Aorta (tissue), 5 donors: ENCODE results near the gene DNM2. TPM values are rescaled to one million over a fixed set of nuclear protein-coding genes. Genes with fewer than 3 reads are reported as not detected.

ENCODE experiments used
- ATAC-seq: fragments of 200-7000 bp; cut with Tn5 transposase; one replicate; pipeline ENCODE4 v1.9.1; 2022; ENCODE audit warnings: moderate library complexity; ENCODE audit not compliant: low FRiP score
- DNase-seq, 2 donors: peaks; one replicate each; pipeline ENCODE4 v3.0.0-alpha.2; 2020
- H3K27ac ChIP-seq, 2 donors: one replicate each; pipeline ENCODE4 v1.5.1; 2013; ENCODE audit warnings: low read length in 2 of 2, mild to moderate bottlenecking in 2 of 2, moderate library complexity in 2 of 2, control low read depth in 1 of 2, inconsistent platforms in 1 of 2, low read depth in 1 of 2
- H3K27me3 ChIP-seq, 2 donors: one replicate each; pipeline ENCODE4 v1.6.1; 2013; ENCODE audit warnings: control low read depth in 1 of 2, low read length in 1 of 2, mild to moderate bottlenecking in 1 of 2, moderate library complexity in 1 of 2; ENCODE audit not compliant: insufficient read depth in 2 of 2, control insufficient read depth in 1 of 2
- H3K36me3 ChIP-seq, 2 donors: one replicate each; pipeline ENCODE4 v1.6.1; 2013; ENCODE audit warnings: control low read depth in 1 of 2, low read length in 1 of 2, mild to moderate bottlenecking in 1 of 2; ENCODE audit not compliant: insufficient read depth in 2 of 2, control insufficient read depth in 1 of 2
- H3K4me1 ChIP-seq, 2 donors: one replicate each; pipeline ENCODE4 v1.6.1; 2013; ENCODE audit warnings: low read length in 2 of 2, control low read depth in 1 of 2, mild to moderate bottlenecking in 1 of 2, moderate library complexity in 1 of 2; ENCODE audit not compliant: insufficient read depth in 2 of 2, control insufficient read depth in 1 of 2
- H3K4me3 ChIP-seq, 2 donors: one replicate each; pipeline ENCODE4 v1.5.1; 2013; ENCODE audit warnings: low read length in 2 of 2, control low read depth in 1 of 2, mild to moderate bottlenecking in 1 of 2
- H3K9me3 ChIP-seq: one replicate; pipeline ENCODE4 v1.6.1; 2013; ENCODE audit warnings: mild to moderate bottlenecking, low read length; ENCODE audit not compliant: control insufficient read depth
- WGBS, 2 donors: extraction: QIAGEN DNeasy Blood & Tissue Kit; methylation state at CpG; one replicate each; pipeline ENCODE4 v1.1.7; 2013; 5-methylcytosine and 5-hydroxymethylcytosine counted together
- intact Hi-C, 2 donors: fragments of 100-400 bp; cut with DNase I; formaldehyde crosslinking; loops; one replicate each; pipeline versions ENCODE4 v1.14.2 to v1.15.0; 2022
- polyA plus RNA-seq, 2 donors: library from polyadenylated mRNA; stranded (reverse); fragments of 200-250 nt; gene quantifications; one replicate each; pipeline ENCODE4 v1.2.3, GENCODE V29; 2013
- total RNA-seq, 2 donors: library from RNA; stranded (reverse); fragmentation: NEBNext Ultra II Directional; extraction: Animal tissue kit (Norgen Biotek cat#: 25700); gene quantifications; one replicate each; pipeline ENCODE4 v1.2.1, GENCODE V29; 2021
- donor health status: healthy with polysubstance abuse.
- donor health status: Bipolar disorder and iron deficiency.
- donor health status: DM: no; HTN: no; CAD: no.
- donor health status: DM: no; HTN: no; CAD: no.
- donor health status: DM: yes; HTN: yes; CAD: no.

Gene DNM2
- total and polyA plus RNA-seq, 4 donors = 51.7 to 160 (median 104) TPM

- no peak for ATAC-seq
- no peak overlapping the region for H3K27ac ChIP-seq
- no peak overlapping the region for H3K4me3 ChIP-seq
- no peaks in the 10 kb centered on the region for H3K4me1 ChIP-seq
- peak in 1 of 2 donors; percentile 76 for DNase-seq
- no peaks in the 10 kb centered on the region for H3K9me3 ChIP-seq
- intact Hi-C loops = no loop called here
- WGBS, 2 donors = 87% methylated on average over 13 of the region's 13 CpGs
- H3K27me3 ChIP-seq = no peaks in the 10 kb centered on the region
- peaks cover 0 to 17% of the 10 kb centered on the region in 2 donors for H3K36me3 ChIP-seq
Measured at GRCh38 chr19:10782795-10783194, 64.9 kb downstream of the DNM2 start.

GRCh38 chr19:10784257-10784656 is 66.4 kb downstream of the DNM2 start:
- Histone ChIP-seq H3K27ac (no peak overlapping the region), H3K4me3 (no peak overlapping the region), H3K4me1 (no peaks in the 10 kb centered on the region), H3K36me3 (peaks cover 0 to 20% of the 10 kb centered on the region in 2 donors), H3K9me3 (no peaks in the 10 kb centered on the region), H3K27me3 (no peaks in the 10 kb centered on the region)
- WGBS, 2 donors = 78 to 86% methylated on average over 9 to 10 of the region's 10 CpGs
- DNase-seq (peak in 1 of 2 donors; percentile 81), ATAC-seq (peak; percentile 17)
- intact Hi-C loops = no loop called here

GRCh38 chr19:10788146-10788545 is 70.3 kb downstream of the DNM2 start:
- H3K4me3 ChIP-seq = no peak overlapping the region
- H3K27ac ChIP-seq = no peak overlapping the region
- no peaks in the 10 kb centered on the region for H3K9me3 ChIP-seq
- intact Hi-C loops = no loop called here
- no peaks in the 10 kb centered on the region for H3K27me3 ChIP-seq
- WGBS, 2 donors = 94 to 95% methylated on average over 7 to 8 of the region's 8 CpGs
- H3K4me1 ChIP-seq = no peaks in the 10 kb centered on the region
- no peak for ATAC-seq
- DNase-seq = no peak
- H3K36me3 ChIP-seq = peaks cover 0 to 11% of the 10 kb centered on the region in 2 donors

GRCh38 chr19:10789866-10790265 is 72.0 kb downstream of the DNM2 start:
- DNase-seq (no peak), ATAC-seq (no peak)
- Histone ChIP-seq H3K4me1 (no peaks in the 10 kb centered on the region), H3K4me3 (no peak overlapping the region), H3K36me3 (peaks cover 0 to 9% of the 10 kb centered on the region in 2 donors), H3K27ac (no peak overlapping the region), H3K9me3 (no peaks in the 10 kb centered on the region), H3K27me3 (no peaks in the 10 kb centered on the region)
- intact Hi-C loops = no loop called here
- WGBS, 2 donors = 92 to 95% methylated on average over 10 of the region's 10 CpGs

- ATAC-seq = no peak
- DNase-seq = no peak
- Histone ChIP-seq H3K9me3 (no peaks in the 10 kb centered on the region), H3K4me3 (no peak overlapping the region), H3K27me3 (no peaks in the 10 kb centered on the region), H3K36me3 (peaks cover 0 to 4% of the 10 kb centered on the region in 2 donors), H3K4me1 (no peaks in the 10 kb centered on the region), H3K27ac (no peak overlapping the region)
- WGBS, 2 donors = 85 to 89% methylated on average over 19 of the region's 19 CpGs
- intact Hi-C loops = no loop called here
Measured at GRCh38 chr19:10796653-10797052, 78.8 kb downstream of the DNM2 start.

GRCh38 chr19:10797078-10797477 is 79.2 kb downstream of the DNM2 start:
- no peak for DNase-seq
- Histone ChIP-seq H3K4me3 (no peak overlapping the region), H3K4me1 (no peaks in the 10 kb centered on the region), H3K27me3 (no peaks in the 10 kb centered on the region), H3K27ac (no peak overlapping the region), H3K9me3 (no peaks in the 10 kb centered on the region), H3K36me3 (peaks cover 0 to 4% of the 10 kb centered on the region in 2 donors)
- intact Hi-C loops = no loop called here
- 78 to 87% methylated on average over 14 of the region's 14 CpGs for WGBS, 2 donors
- ATAC-seq = no peak

GRCh38 chr19:10797541-10798256 is 79.8 kb downstream of the DNM2 start:
- no peak for ATAC-seq
- Histone ChIP-seq H3K9me3 (no peaks in the 10 kb centered on the region), H3K4me1 (no peaks in the 10 kb centered on the region), H3K27ac (no peak overlapping the region), H3K27me3 (no peaks in the 10 kb centered on the region), H3K4me3 (no peak overlapping the region), H3K36me3 (peaks cover 0 to 4% of the 10 kb centered on the region in 2 donors)
- intact Hi-C loops = no loop called here
- WGBS, 2 donors = 69 to 73% methylated on average over 19 of the region's 19 CpGs
- no peak for DNase-seq

- H3K27ac ChIP-seq = no peak overlapping the region
- no peaks in the 10 kb centered on the region for H3K27me3 ChIP-seq
- no peak overlapping the region for H3K4me3 ChIP-seq
- no peaks in the 10 kb centered on the region for H3K9me3 ChIP-seq
- 77 to 78% methylated on average over 9 of the region's 9 CpGs for WGBS, 2 donors
- H3K36me3 ChIP-seq = peaks cover 0 to 2% of the 10 kb centered on the region in 2 donors
- no peaks in the 10 kb centered on the region for H3K4me1 ChIP-seq
- DNase-seq (no peak), ATAC-seq (no peak)
- intact Hi-C loops = no loop called here
Measured at GRCh38 chr19:10800488-10800887, 82.6 kb downstream of the DNM2 start.

GRCh38 chr19:10802479-10802878 is 84.6 kb downstream of the DNM2 start:
- no peak for ATAC-seq
- Histone ChIP-seq H3K9me3 (no peaks in the 10 kb centered on the region), H3K27ac (no peak overlapping the region), H3K4me1 (no peaks in the 10 kb centered on the region), H3K36me3 (peaks cover 0 to 5% of the 10 kb centered on the region in 2 donors), H3K27me3 (no peaks in the 10 kb centered on the region), H3K4me3 (no peak overlapping the region)
- 96 to 97% methylated on average over 5 of the region's 5 CpGs for WGBS, 2 donors
- intact Hi-C loops = no loop called here
- DNase-seq = no peak
